Loucy (cell line): ENCODE results near the gene KIF16B.

Source experiments
- CTCF ChIP-seq: fragments of 200-600 bp; sonication (generic); conservative IDR thresholded peaks from 2 replicates; pipeline ENCODE4 v1.5.1; 2014; ENCODE audit warnings: mild to moderate bottlenecking, antibody characterized with exemption, low read length
- EZH2phosphoT487 ChIP-seq: fragments of 200-600 bp; IDR thresholded peaks from 2 replicates; pipeline ENCODE4 v1.6.1; 2018; ENCODE audit warnings: antibody characterized with exemption, mild to moderate bottlenecking, moderate library complexity, borderline replicate concordance

GRCh38 chr20:16390991-16391390 is 182.3 kb downstream of the KIF16B start:
- TF ChIP-seq CTCF = no peak
- TF ChIP-seq EZH2phosphoT487 = no peak
